Type B pancreatic cell (in vitro differentiated cells): Measurements from ENCODE around the gene PCGF6. TPM values are rescaled to one million over a fixed set of nuclear protein-coding genes. Genes with fewer than 3 reads are reported as not detected.

Source experiments
- DNase-seq: peaks from one replicate; pipeline ENCODE4 v3.0.0; 2021; ENCODE audit warnings: mixed read lengths; ENCODE audit not compliant: unreplicated experiment; ENCODE audit errors: extremely low spot score
- H3K27ac Mint-ChIP-seq: 2 replicates; pipeline ENCODE4 v1.8.0; 2021; ENCODE audit warnings: mild to moderate bottlenecking, mixed read lengths
- H3K27me3 Mint-ChIP-seq: 2 replicates; pipeline ENCODE4 v1.8.0; 2021; ENCODE audit warnings: mixed read lengths
- H3K36me3 Mint-ChIP-seq: 2 replicates; pipeline ENCODE4 v1.8.0; 2021; ENCODE audit warnings: mixed read lengths
- H3K4me1 Mint-ChIP-seq: one replicate; pipeline ENCODE4 v1.8.0; 2021; ENCODE audit warnings: mixed read lengths; ENCODE audit not compliant: unreplicated experiment
- H3K4me3 Mint-ChIP-seq: 2 replicates; pipeline ENCODE4 v1.8.0; 2021; ENCODE audit warnings: mild to moderate bottlenecking, mixed read lengths
- H3K9me3 Mint-ChIP-seq: 2 replicates; pipeline ENCODE4 v1.8.0; 2021; ENCODE audit warnings: mixed read lengths
- CTCF ChIP-seq: fragments of 200-600 bp; sonication (generic); conservative IDR thresholded peaks from 2 replicates; pipeline ENCODE4 v1.5.0; 2021; ENCODE audit warnings: antibody characterized with exemption, mild to moderate bottlenecking
- long read RNA-seq: library from polyadenylated mRNA; unstranded; transcript quantifications from one replicate; pipeline ENCODE4 v2.0.0, GENCODE V29; 2020
- total RNA-seq: library from RNA; stranded (reverse); gene quantifications from 2 replicates; pipeline ENCODE4 v1.2.1, GENCODE V29; 2021; ENCODE audit warnings: low replicate concordance

PCGF6 gene
- 9.0 and 14.5 TPM in 2 replicates for total RNA-seq
- long read RNA-seq, transcript PCGF6-202 (10 exons, 2,230 nt) = major isoform, 22 of 27 reads
- long read RNA-seq, partial matches to known transcripts = 1 of 27 reads
- long read RNA-seq, other reads (novel, unspliced or antisense) = 2 of 27 reads

GRCh38 chr10:103350517-103351260, at the start of gene PCGF6:
TSS of gene PCGF6 (minus strand) at chr10:103351140. CDS start at chr10:103351066, 74 bp downstream.
- Mint-ChIP-seq H3K36me3 (peaks cover 3% of the 10 kb centered on the region), H3K4me3 (peak within 1 kb of the TSS; percentile 93), H3K9me3 (no peaks in the 10 kb centered on the region), H3K27me3 (no peaks in the 10 kb centered on the region), H3K27ac (peak within 1 kb of the TSS; percentile 63), H3K4me1 (peaks cover 4% of the 10 kb centered on the region)
- no peak for TF ChIP-seq CTCF
- DNase-seq = peak; percentile 91

- Mint-ChIP-seq H3K4me1 (peaks cover 29% of the 10 kb centered on the region), H3K9me3 (peaks cover 3% of the 10 kb centered on the region), H3K27me3 (no peaks in the 10 kb centered on the region), H3K36me3 (peaks cover 14% of the 10 kb centered on the region), H3K4me3 (peak overlapping the region; percentile 95), H3K27ac (peak overlapping the region; percentile 88)
- no peak for TF ChIP-seq CTCF
- no peak for DNase-seq
Observed at GRCh38 chr10:103397191-103397825, 46.4 kb upstream of the PCGF6 start.

GRCh38 chr10:103396789-103397087, 45.8 kb upstream of the PCGF6 start:
- H3K27ac Mint-ChIP-seq = peak overlapping the region; percentile 88
- H3K27me3 Mint-ChIP-seq = no peaks in the 10 kb centered on the region
- TF ChIP-seq CTCF = no peak
- peaks cover 14% of the 10 kb centered on the region for H3K36me3 Mint-ChIP-seq
- H3K4me1 Mint-ChIP-seq = peaks cover 29% of the 10 kb centered on the region
- H3K4me3 Mint-ChIP-seq = peak overlapping the region; percentile 95
- DNase-seq = no peak
- peaks cover 3% of the 10 kb centered on the region for H3K9me3 Mint-ChIP-seq

- Mint-ChIP-seq H3K9me3 (peaks cover 3% of the 10 kb centered on the region), H3K4me3 (peak within 1 kb of the TSS; percentile 95), H3K27ac (peak within 1 kb of the TSS; percentile 88), H3K27me3 (no peaks in the 10 kb centered on the region), H3K36me3 (peaks cover 14% of the 10 kb centered on the region), H3K4me1 (peaks cover 29% of the 10 kb centered on the region)
- DNase-seq = peak; percentile 95
- TF ChIP-seq CTCF = peak; percentile 32
Observed at GRCh38 chr10:103396067-103396788, 45.3 kb upstream of the PCGF6 start, which contains the start of the genes ATP5MK and PDCD11. TSS of gene ATP5MK (minus strand) at chr10:103396475. CDS start at chr10:103392457, 4,018 bp downstream. TSS of gene PDCD11 (plus strand) at chr10:103396626. CDS start at chr10:103398427, 1,801 bp downstream.

GRCh38 chr10:103395754-103396066, 44.8 kb upstream of the PCGF6 start:
- peak overlapping the region; percentile 95 for H3K4me3 Mint-ChIP-seq
- TF ChIP-seq CTCF = no peak
- H3K4me1 Mint-ChIP-seq = peaks cover 29% of the 10 kb centered on the region
- H3K36me3 Mint-ChIP-seq = peaks cover 16% of the 10 kb centered on the region
- peaks cover 3% of the 10 kb centered on the region for H3K9me3 Mint-ChIP-seq
- H3K27me3 Mint-ChIP-seq = no peaks in the 10 kb centered on the region
- DNase-seq = no peak
- H3K27ac Mint-ChIP-seq = peak overlapping the region; percentile 88
